Measurements from ENCODE around the gene DYSF.

DNA sequence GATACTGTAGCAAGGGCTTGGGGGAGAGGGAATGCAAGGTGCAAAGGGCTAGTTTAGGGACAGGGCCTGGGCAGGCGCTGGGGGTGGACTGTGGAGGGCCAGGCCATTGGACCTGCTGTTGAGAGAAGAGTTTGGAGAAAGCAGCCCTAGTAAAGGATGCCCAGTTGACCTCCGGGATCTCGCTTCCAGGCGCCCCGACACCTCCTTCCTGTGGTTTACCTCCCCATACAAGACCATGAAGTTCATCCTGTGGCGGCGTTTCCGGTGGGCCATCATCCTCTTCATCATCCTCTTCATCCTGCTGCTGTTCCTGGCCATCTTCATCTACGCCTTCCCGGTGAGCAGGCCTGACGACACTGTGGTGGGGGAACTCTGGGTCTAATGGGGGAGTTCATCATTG is 229.0 kb downstream of the DYSF start:
- TF ChIP-seq, protein P1, sequence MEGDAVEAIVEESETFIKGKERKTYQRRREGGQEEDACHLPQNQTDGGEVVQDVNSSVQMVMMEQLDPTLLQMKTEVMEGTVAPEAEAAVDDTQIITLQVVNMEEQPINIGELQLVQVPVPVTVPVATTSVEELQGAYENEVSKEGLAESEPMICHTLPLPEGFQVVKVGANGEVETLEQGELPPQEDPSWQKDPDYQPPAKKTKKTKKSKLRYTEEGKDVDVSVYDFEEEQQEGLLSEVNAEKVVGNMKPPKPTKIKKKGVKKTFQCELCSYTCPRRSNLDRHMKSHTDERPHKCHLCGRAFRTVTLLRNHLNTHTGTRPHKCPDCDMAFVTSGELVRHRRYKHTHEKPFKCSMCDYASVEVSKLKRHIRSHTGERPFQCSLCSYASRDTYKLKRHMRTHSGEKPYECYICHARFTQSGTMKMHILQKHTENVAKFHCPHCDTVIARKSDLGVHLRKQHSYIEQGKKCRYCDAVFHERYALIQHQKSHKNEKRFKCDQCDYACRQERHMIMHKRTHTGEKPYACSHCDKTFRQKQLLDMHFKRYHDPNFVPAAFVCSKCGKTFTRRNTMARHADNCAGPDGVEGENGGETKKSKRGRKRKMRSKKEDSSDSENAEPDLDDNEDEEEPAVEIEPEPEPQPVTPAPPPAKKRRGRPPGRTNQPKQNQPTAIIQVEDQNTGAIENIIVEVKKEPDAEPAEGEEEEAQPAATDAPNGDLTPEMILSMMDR (IDR thresholded peaks at IDR 0.05), result no peak
- no peak for TF ChIP-seq POLR2A (IDR thresholded peaks at IDR 0.05)

All from esophagus squamous epithelium (tissue), 4 donors.